ENCODE measurements around the gene SAT2.

Gene SAT2

DNA sequence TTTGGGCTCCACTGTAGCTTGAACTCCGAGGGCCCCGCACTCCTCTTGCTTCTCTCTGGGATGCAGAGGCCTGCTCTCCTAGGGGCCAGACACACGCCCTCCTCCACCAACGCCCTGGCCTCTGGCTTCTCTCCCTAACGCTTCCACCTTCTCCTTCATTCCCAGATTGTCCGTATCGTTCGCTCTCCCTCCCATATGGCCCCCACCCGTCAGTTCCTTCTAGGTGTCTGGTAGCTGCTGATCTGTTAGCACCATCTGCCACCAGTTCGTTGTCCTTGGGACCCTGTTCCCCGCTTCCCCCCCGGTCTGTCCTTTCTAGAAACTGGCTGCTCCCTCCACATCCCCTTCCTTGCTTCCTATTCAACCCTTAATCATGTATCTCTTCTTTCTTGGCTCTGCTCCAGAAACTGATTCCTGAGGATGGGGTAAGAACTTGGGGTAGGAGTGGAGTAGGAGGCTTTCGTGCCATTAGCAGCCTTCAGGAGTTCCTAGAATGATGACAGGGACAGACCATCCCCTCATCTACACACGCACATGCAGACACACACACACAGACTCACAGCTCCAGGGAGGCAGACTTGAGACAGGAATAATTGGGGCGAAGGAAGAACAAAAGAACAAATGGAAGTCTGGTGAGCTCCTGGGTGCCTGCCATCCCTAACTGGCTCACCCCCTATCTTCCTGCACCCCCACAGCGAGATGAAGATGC is 27.4 kb upstream of the SAT2 start:
- Histone ChIP-seq H3K27ac (no peak overlapping the region), H3K9ac (ENCODE audit: insufficient read length) (no peak overlapping the region), H3K36me3 (ENCODE audit: insufficient read depth, low read length) (no peaks in the 10 kb centered on the region), H3K9me3 (ENCODE audit: low read depth, low read length) (no peaks in the 10 kb centered on the region), H3K4me3 (no peak overlapping the region)
- TF ChIP-seq FOXP2 (optimal IDR thresholded peaks at IDR 0.05; ENCODE audit: control extremely low read depth, extremely low read length, insufficient read depth) = no peak
- no peak for TF ChIP-seq POLR2AphosphoS5 (IDR thresholded peaks at IDR 0.05; ENCODE audit: borderline replicate concordance, low read depth, low read length)
- TF ChIP-seq EZH2 (IDR thresholded peaks at IDR 0.05) = no peak
- DNase-seq (ENCODE audit: low read depth, low spot score) = no peak

DNA sequence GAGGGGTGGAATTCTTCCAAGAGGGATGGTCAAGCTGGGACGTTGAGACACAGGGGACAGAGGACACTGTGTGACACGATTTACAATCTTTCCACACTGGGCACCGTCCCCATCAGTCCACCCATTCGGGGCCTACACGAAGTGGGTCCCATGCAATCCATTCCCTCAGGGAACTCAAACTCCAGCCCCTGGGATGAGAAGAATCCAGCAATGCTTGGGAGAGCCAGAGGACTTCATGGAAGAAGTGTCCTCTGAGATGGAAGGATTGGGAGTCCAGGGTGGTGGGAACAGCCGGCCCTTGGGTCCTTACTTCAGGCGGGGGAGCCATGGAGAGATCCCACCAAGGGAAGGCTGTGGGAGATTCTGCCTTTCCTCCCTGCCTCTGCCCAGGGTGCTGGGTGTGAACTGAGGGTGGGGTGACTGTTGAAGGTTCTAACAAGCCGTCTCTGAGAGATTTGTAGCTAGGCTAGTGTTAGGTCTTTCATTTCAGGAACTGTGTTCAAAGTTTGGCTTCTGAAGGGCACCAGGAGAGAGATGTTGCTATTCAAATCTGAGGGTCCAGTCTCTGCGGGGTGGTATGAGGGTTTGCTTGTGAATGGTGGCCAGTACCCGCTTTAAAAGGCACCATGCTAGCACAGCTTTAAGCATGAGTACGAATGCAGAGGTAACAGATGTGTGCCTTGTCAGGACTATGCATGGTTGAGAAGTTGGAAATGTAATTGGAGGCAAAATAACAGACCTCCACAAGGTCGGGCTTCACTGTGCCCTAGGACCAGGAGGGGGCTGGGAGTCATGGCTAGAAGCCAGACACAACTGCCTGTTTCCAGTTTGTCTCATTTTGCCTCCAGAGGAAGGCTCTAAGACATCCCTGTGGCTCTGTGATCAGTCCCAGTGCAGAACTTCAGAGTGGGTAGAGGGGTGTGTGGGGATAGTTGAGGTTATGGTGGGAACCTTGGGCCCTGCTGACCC is 25.1 kb upstream of the SAT2 start:
- Histone ChIP-seq H3K36me3 (ENCODE audit: insufficient read depth, low read length) (no peaks in the 10 kb centered on the region), H3K27ac (no peak overlapping the region), H3K9ac (ENCODE audit: insufficient read length) (no peak overlapping the region), H3K9me3 (ENCODE audit: low read depth, low read length) (no peaks in the 10 kb centered on the region), H3K4me3 (no peak overlapping the region)
- TF ChIP-seq EZH2 (IDR thresholded peaks at IDR 0.05) (no peak), POLR2AphosphoS5 (IDR thresholded peaks at IDR 0.05; ENCODE audit: borderline replicate concordance, low read depth, low read length) (no peak), FOXP2 (optimal IDR thresholded peaks at IDR 0.05; ENCODE audit: control extremely low read depth, extremely low read length, insufficient read depth) (no peak)
- DNase-seq (ENCODE audit: low read depth, low spot score) = no peak

DNA sequence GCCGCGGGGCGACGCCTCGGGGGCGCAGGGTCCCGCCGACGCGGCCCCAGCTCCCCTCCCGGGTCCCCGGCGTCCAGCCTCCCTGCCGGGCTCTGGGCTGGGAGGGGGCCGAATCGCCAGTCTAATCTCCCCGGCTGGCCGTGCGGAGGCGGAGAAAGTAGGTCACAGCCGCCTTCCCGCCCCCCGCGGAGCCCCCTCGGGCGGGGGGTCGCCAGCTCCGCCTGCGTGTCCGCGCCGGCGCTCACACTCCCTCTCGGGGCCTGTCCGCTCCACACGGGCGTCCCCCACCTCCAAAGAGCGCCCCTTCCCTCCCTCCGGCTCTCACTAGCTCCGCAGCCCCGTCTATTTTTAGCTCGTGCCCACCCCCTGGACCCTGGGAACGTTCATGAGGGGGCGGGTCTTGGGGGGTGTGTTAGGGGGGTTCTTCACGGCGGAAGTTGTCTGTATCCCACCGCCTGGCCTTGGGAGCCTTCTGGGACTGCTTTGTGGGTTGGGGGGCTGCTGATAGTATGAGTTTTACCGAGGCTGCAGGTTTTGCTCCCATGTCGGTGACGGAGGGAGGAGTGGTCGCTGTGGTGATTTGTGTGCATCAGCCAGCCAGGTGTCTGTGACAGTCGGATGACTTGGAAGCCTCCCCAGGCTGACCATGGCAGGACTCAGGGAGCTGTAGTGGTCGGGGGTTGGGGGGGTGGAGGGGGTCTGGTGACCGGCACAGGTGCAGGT is 24.2 kb upstream of the SAT2 start:
- H3K36me3 ChIP-seq (ENCODE audit: insufficient read depth, low read length) = no peaks in the 10 kb centered on the region
- no peaks in the 10 kb centered on the region for H3K9me3 ChIP-seq (ENCODE audit: low read depth, low read length)
- peak overlapping the region; percentile 45 for H3K9ac ChIP-seq (ENCODE audit: insufficient read length)
- H3K27ac ChIP-seq = no peak overlapping the region
- no peak for DNase-seq (ENCODE audit: low read depth, low spot score)
- TF ChIP-seq POLR2AphosphoS5 (IDR thresholded peaks at IDR 0.05; ENCODE audit: borderline replicate concordance, low read depth, low read length) (no peak), FOXP2 (optimal IDR thresholded peaks at IDR 0.05; ENCODE audit: control extremely low read depth, extremely low read length, insufficient read depth) (no peak), EZH2 (IDR thresholded peaks at IDR 0.05) (no peak)
- peak overlapping the region; percentile 86 for H3K4me3 ChIP-seq

DNA sequence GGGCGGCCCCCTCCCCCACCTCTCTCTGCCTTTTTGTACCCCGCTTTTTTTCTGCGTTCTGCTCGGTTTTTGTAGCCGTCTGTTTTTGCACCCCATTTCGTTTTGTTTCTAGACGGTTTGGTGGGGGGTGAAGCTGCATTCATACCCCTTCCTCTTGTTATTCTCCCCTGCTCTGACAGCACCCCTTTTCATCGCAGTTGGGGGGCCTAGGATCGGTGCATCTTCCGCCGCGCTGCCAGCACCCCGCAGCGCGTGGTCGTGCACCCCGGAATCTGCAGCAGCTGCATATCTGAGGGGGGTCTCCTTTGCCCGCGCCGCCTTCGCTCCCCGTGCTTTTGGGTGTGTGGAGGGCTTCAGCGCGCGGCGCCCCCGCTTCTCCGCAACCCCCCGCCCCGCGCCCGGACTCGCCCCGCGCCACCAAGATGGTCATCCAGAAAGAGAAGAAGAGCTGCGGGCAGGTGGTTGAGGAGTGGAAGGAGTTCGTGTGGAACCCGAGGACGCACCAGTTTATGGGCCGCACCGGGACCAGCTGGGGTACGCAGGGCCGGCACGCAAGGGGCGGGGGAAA is 23.6 kb upstream of the SAT2 start:
- Histone ChIP-seq H3K27ac (no peak overlapping the region), H3K4me3 (peak overlapping the region; percentile 86), H3K9ac (ENCODE audit: insufficient read length) (peak overlapping the region; percentile 57), H3K36me3 (ENCODE audit: insufficient read depth, low read length) (no peaks in the 10 kb centered on the region), H3K9me3 (ENCODE audit: low read depth, low read length) (no peaks in the 10 kb centered on the region)
- TF ChIP-seq EZH2 (IDR thresholded peaks at IDR 0.05) (no peak), POLR2AphosphoS5 (IDR thresholded peaks at IDR 0.05; ENCODE audit: borderline replicate concordance, low read depth, low read length) (no peak), FOXP2 (optimal IDR thresholded peaks at IDR 0.05; ENCODE audit: control extremely low read depth, extremely low read length, insufficient read depth) (no peak)
- no peak for DNase-seq (ENCODE audit: low read depth, low spot score)

DNA sequence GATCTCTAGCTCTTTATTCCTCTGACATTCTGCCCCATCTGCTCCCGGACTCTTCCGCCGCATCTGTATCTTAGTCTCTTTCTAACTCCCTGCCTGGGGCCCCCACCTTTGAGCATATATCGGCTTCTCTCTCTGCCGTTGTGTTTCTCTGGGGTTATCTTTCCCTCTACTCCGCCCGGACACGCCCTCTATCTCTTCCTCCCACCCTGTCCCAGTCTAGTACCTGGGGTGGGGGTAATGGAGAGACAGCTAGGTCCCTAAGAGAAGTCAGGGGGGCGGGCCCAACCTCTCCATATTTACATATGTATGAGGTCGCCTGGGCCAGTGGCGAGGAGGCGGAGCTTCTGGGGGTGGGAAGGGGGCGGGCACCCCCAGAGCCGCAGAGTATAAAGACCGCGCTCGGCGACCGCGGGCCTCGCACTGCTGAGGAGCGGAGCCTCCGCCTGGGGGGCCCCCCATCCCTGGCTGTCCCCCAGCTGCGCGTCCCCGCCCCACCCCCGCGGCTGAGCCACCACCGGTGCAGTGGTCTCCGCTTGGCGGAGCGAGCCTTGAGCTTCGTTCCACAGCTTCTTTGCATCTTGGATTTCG is 23.0 kb upstream of the SAT2 start, which contains the start of gene ATP1B2:
ATP1B2 (plus strand) TSS at position 418 of the 588 bp plus-strand sequence. CDS start 593 bp downstream, outside the sequence.
- no peaks in the 10 kb centered on the region for H3K9me3 ChIP-seq (ENCODE audit: low read depth, low read length)
- peak; percentile 35 for DNase-seq (ENCODE audit: low read depth, low spot score)
- H3K27ac ChIP-seq = no peak within 1 kb of the TSS
- H3K4me3 ChIP-seq = peak within 1 kb of the TSS; percentile 86
- peak within 1 kb of the TSS; percentile 57 for H3K9ac ChIP-seq (ENCODE audit: insufficient read length)
- no peaks in the 10 kb centered on the region for H3K36me3 ChIP-seq (ENCODE audit: insufficient read depth, low read length)
- TF ChIP-seq FOXP2 (optimal IDR thresholded peaks at IDR 0.05; ENCODE audit: control extremely low read depth, extremely low read length, insufficient read depth) = no peak
- TF ChIP-seq POLR2AphosphoS5 (IDR thresholded peaks at IDR 0.05; ENCODE audit: borderline replicate concordance, low read depth, low read length) = no peak; the same call in 1 of the 2 replicates
- no peak for TF ChIP-seq EZH2 (IDR thresholded peaks at IDR 0.05)

DNA sequence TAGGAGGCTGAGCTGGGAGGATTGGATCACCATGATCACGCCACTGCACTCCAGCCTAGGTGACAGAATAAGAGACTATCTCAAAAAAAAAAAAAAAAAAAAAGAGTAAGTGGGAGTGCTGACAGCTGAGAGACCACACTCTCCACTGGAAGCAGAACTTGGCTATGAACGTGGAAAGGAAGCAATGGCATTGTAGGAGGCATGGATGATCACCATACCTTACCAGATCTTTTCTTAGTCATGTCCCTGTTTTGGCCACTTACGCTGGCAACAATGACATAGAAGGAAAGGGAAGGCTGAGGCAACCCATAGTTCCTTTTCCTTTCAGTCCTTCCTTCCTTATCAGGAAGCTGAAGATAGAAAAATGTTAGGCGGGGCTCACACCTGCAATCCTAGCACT is 19.4 kb upstream of the SAT2 start:
- H3K4me3 ChIP-seq = no peak overlapping the region
- H3K27ac ChIP-seq = no peak overlapping the region
- H3K9me3 ChIP-seq (ENCODE audit: low read depth, low read length) = no peaks in the 10 kb centered on the region
- no peak for DNase-seq (ENCODE audit: low read depth, low spot score)
- TF ChIP-seq FOXP2 (optimal IDR thresholded peaks at IDR 0.05; ENCODE audit: control extremely low read depth, extremely low read length, insufficient read depth) (no peak), EZH2 (IDR thresholded peaks at IDR 0.05) (no peak), POLR2AphosphoS5 (IDR thresholded peaks at IDR 0.05; ENCODE audit: borderline replicate concordance, low read depth, low read length) (no peak)
- no peaks in the 10 kb centered on the region for H3K36me3 ChIP-seq (ENCODE audit: insufficient read depth, low read length)
- H3K9ac ChIP-seq (ENCODE audit: insufficient read length) = no peak overlapping the region

DNA sequence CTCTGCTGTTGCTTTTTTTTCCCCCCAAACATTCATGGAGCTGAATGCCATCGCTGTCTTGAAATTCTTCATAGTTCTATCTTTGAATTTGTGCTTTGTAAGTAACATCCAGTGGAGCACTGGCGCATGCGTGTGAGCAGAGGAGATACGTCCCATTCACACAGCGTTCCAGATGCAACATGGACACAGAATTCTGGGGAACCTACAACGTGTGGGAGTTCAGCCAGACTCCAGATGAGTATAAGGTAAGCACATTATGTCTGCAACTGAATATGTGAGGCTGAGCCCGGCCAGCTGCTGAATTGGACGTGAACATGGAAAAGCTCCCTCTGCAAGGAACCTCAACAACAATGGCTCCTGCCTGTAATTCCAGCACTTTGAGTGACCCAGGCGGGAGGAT is 18.8 kb upstream of the SAT2 start:
- H3K9ac ChIP-seq (ENCODE audit: insufficient read length) = no peak overlapping the region
- no peak for DNase-seq (ENCODE audit: low read depth, low spot score)
- no peaks in the 10 kb centered on the region for H3K36me3 ChIP-seq (ENCODE audit: insufficient read depth, low read length)
- no peak overlapping the region for H3K4me3 ChIP-seq
- no peak overlapping the region for H3K27ac ChIP-seq
- H3K9me3 ChIP-seq (ENCODE audit: low read depth, low read length) = no peaks in the 10 kb centered on the region
- no peak for TF ChIP-seq POLR2AphosphoS5 (IDR thresholded peaks at IDR 0.05; ENCODE audit: borderline replicate concordance, low read depth, low read length)
- TF ChIP-seq EZH2 (IDR thresholded peaks at IDR 0.05) = no peak
- no peak for TF ChIP-seq FOXP2 (optimal IDR thresholded peaks at IDR 0.05; ENCODE audit: control extremely low read depth, extremely low read length, insufficient read depth)
